ENCODE measurements around the gene CCNG2.

Gene CCNG2

DNA sequence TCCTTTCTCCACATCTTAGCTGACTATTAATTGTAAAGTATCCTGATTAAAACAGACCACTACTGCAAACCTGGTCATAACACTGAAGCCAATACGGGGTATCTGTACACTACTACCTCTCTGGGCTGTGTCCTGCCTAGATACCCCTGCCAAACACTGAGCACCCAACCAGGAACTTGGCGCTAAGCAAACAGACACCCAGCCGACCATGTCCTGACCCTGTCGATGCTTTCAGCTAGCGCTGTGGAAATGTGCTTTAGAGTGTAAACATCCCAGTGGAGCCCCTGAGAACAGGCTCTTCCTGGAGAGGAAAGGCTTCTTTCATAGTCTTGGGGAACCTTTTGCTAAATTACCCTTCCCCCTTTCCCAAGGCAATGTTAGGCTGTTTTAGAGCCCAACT lies 52.9 kb downstream of the CCNG2 start:
- no peak for DNase-seq

DNA sequence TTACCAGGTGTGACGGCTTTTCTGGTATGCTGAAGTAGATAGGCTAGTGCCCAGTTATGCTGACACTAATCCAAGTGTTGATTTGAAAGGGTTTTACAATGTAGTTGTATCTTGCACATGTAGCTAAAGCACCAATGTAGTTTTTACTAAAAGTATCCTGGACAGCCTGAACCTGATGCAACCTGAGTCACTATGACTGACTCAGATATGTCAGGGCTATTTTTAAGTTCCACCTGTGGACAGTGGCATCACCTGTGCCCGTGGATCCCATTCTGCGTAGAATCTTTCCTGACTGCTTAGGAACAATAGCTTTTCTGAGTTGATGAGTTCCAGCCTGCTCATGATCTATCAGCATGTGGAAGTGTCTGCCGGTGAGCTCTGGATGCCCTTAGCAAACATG lies 58.1 kb downstream of the CCNG2 start:
- DNase-seq: no peak

DNA sequence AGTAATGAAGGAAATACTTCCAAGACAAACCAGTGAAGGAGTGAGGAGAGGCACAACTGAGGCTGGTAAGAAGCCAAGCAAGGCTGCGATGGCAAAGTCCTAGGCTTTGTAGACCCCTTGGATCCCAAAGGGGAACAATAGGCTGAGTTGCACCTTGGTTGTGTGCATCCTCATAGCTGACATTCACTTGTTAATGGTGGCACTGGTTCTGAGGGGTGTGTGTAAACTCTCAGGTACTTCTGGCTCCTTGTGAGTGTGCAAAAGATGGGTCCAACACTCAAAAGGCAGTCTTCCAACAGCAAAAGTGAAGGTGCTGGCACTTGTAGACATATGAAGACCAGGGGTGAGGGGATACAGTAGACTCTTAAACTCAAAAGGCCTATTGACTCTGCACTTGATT lies 60.5 kb downstream of the CCNG2 start:
- no peak for DNase-seq

DNA sequence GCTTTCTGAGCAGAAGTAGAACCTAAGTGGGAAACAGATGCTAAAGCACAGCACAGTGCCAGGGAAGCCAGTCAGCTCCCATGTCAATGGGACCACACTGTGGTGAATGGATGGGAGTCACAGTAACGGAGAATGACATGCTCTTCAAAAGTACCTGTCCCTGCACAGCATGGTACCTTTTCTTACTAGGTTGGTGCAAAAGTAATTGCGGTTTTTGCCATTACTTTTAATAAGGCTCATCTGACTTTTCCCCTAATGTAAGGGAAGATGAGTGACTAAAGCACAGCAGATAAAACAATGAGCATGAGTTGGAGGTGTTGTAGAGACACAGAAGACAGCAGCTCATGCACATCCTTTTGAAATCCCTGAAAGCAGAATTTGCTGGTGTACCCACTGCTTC lies 62.3 kb downstream of the CCNG2 start:
- no peak for DNase-seq

All from activated CD4-positive, CD25-positive, alpha-beta regulatory T cell (primary cell).